GM18873 (cell line): ENCODE data around the gene ZNF595.
A peak's percentile ranks its signal among the peaks of the same experiment; 100 is the strongest.
"Not testable (repeated sequence)": the region's sequence is repeated elsewhere in the genome, so short reads cannot be mapped to it uniquely, and the experiment has no call there.

Source experiments
- ATAC-seq: cut with Tn5 transposase; IDR thresholded peaks from one replicate; pipeline ENCODE4 v1.9.1; 2021; ENCODE audit warnings: mild to moderate bottlenecking, moderate library complexity, moderate number of reproducible peaks; ENCODE audit not compliant: unreplicated experiment, low FRiP score

The ZNF595 gene

DNA sequence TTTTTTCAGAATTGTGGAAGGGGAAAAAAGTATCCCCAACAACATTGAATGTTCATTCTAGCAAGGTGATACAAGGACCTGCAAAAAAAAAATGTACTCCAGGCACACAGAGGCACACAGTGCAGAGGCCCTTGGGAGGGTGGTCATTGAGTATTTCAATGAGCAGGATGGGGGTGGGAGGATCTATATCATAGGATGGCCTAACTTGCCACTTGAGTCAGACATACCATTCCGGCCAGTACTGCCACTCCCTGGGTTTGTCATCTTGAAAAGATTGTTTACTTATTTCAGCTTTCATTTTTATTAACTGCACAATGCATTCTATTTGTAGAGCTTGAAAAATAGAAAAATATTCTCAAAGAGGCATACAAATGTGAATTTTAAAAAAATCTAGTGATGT is 18.7 kb downstream of the ZNF595 start:
- ATAC-seq, result no peak

DNA sequence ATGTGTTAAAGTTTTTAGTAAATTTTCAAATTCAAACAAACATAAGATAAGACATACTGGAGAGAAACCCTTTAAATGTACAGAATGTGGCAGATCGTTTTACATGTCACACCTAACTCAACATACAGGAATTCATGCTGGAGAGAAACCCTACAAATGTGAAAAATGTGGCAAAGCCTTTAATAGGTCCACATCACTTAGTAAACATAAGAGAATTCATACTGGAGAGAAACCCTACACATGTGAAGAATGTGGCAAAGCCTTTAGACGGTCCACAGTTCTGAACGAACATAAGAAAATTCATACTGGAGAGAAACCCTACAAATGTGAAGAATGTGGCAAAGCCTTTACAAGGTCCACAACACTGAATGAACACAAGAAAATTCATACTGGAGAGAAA is 32.8 kb downstream of the ZNF595 start:
- no peak for ATAC-seq

DNA sequence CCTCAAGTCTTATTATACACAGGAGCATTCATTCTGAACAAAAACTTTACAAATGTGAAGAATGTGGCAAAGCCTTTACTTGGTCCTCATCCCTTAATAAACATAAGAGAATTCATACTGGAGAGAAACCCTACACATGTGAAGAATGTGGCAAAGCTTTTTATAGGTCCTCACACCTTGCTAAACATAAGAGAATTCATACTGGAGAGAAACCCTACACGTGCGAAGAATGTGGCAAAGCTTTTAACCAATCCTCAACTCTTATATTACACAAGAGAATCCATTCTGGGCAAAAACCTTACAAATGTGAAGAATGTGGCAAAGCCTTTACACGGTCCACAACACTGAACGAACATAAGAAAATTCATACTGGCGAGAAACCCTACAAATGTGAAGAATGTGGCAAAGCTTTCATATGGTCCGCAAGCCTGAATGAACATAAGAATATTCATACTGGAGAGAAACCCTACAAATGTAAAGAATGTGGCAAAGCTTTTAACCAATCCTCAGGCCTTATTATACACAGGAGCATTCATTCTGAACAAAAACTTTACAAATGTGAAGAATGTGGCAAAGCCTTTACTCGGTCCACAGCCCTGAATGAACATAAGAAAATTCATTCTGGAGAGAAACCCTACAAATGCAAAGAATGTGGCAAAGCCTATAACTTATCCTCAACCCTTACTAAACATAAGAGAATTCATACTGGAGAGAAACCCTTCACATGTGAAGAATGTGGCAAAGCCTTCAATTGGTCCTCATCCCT is 33.6 kb downstream of the ZNF595 start:
- ATAC-seq, result not testable (repeated sequence)

DNA sequence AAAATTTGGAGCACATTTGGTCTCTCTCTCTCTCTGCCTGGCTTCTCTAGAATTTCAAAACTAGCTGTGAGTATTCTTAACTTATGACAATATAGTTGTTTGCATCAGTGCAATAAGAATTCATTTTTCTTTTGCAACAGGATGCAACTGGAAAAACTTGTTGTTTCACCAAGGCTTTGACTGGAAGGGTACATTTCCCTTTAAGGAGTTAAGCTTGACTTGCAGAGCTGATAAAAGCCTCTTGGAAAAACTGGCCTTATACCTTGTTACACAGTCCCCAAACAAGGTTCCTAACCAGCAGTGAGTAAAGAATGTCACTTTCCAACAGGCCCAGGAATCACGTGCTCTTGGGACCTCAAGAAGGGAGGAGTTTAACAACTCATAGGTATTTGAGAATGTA is 45.3 kb downstream of the ZNF595 start:
- ATAC-seq, result no peak

DNA sequence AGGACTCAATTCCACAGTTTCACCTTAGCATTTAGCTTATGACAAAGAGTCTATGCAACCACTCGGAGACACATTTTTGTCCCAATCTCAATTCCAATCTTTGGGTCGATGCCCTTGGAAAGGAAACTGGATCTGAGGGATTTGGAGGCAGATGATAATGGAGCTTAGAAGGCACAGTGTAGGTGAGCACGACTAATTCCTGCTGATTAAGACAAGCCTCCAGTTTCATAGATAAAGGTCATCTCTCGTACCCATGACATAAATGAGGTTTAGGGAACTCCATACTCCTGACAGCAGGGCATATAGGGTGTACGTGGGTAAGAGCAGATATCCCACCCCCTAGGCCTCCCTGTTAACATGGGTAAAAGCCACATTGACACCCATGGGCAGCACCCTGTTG is 46.7 kb downstream of the ZNF595 start:
- ATAC-seq, result no peak

DNA sequence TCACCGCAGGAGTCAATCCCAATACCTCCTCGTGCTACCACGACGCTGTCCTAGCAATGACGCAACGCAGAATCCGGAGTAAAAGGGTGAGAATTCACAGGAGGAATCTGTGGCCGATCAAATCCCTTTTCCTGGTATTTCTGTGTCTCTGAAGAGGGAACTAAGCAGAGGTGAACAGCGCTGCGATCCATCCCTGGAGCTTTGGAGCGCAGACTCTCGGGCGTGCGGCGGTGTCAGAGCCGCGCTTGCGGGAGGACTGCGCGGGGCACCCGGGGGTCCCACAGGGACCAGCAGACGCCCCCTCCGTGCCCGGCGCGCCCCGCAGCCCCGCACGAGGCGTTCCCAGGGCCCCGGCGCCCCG is 53.9 kb downstream of the ZNF595 start:
- no peak for ATAC-seq

DNA sequence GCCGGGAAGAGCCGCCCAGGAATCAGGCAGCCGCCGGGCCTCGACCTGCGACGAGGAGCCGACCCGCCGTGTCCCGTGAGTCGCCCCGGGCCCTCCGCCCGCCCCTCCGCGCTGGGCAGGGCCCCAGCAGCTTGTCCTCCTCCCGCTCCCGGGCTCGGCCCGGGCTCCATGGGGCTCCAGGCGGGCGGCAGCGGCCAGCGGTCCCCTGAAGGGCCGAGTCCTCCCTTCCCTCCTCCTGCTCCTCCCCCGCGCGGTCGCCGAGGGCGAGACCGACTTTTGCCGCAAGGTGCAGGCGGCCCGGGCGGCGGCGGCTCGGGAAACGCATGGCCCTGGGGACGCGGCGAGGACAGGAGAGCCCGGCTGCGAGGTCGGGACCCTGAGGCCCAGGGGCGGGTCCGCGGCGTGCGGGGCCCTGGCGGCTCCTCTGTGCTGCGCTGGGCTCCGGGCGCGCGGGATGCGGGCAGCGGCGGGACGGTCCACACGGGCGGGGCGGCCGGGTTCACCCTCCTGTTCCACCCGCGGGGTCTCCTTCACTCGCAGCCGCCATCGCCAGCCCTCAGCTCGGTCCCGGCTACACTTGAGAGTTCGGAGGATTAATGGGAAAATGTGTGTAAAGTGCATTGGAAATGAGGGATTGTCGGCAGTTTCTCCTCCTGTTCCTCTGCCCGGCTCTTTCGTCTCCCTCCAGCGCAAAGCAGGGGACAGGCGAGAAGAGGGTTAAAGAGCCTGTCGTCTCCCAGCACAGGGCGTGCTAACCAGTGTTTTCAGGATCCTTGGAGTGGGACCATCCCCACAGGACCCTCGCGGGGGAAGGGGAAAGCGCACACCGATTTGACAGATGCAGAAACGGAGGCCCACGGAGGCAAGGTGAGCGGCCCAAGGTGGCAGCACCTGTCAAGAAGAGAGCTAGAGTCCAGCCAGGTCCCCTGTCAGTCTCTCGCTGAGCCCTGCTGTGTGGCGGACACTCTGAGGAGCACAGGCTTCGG is 54.6 kb downstream of the ZNF595 start:
- no peak for ATAC-seq

DNA sequence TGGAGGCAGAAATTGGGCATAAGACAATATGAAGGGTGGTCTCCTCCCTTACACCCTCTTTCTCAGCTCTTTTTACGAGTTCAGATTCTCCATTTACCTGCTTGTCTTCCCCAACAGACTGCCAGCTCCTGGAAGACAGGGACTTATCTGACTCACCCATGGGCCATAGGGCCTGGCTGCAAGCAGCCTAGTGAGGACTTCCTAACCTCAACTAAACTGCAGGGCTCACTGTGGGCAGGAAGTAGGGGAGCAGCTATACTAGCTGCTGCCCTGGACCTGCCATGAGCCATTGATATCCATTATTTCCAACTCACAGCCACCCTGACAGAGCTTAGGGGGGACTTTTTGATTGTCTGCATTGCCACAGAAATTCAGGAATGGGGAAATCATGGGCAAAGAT is 59.6 kb downstream of the ZNF595 start:
- ATAC-seq, result no peak

DNA sequence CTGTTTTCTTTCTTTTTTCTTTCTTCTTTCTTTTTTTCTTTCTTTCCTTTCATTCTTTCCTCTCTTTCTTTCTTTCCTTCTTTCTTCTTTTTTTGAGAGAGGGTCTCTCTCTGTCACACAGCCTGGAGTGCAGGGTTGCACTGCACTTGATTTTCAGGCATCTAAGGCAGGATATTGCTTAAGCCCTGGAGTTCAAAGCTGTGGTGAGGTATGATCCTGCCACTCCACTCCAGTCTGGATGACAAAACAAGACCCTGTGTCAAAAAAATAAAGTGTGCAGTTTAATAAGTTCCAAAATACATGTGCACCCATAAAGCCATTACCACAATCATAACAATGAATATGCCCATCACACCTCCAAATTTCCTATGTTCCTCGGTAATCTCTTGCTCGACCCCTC is 60.6 kb downstream of the ZNF595 start:
- no peak for ATAC-seq

DNA sequence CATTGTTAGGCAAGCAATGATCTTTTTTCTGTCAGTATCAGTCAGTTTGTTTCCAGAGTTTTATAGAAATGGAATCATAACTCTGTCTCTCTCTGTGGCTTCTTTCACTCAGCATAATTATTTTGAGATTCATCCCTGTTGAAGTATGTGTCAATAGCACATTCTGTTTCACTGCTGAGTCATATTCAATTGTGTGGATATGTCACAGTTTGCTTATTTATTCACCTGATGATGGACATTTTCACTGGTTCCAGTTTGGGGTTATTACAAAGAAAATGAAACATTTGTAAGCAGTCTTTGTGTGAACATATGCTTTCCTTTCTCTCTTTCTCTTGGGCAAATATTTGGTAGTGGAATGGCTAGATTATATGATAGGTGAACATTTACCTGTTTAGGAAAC is 61.0 kb downstream of the ZNF595 start:
- no peak for ATAC-seq

DNA sequence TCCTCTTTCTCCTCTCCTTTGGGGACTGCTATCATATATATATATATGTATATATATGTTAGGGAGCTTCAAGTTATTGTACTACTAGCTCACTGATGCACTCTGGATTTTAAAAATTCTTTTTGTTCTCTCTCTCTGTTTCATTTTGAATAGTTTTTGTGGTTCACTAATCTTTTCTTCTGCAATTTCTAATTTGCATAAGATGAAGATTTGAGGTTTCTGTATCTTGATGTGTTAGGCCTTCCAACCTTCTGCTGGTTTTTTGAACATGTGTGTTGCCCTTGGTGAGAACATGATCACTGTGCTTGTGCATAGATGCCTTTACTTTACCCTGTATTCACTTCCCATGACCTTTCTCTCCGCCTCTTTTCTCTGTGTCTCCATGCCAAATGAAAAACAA is 63.4 kb downstream of the ZNF595 start:
- ATAC-seq, result no peak

DNA sequence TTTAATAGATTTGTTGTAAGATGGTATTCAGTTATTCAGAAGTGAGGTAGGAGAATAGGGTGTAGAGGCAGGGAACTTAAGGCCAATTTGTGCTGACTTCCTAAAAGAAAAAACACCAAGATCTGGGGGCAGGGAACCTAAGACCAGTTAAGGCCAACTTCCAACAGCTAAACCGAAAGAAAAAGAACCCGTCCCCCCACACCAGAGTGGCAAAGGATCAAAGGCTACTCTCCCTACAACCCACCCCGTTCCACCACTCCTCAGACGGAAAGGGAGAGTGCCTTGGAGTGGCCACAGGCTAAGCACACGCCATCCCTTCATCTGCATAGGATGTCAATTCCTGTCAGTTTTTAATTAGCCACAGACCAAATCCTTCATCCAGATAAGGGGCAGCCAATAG is 67.5 kb downstream of the ZNF595 start:
- ATAC-seq, result no peak

DNA sequence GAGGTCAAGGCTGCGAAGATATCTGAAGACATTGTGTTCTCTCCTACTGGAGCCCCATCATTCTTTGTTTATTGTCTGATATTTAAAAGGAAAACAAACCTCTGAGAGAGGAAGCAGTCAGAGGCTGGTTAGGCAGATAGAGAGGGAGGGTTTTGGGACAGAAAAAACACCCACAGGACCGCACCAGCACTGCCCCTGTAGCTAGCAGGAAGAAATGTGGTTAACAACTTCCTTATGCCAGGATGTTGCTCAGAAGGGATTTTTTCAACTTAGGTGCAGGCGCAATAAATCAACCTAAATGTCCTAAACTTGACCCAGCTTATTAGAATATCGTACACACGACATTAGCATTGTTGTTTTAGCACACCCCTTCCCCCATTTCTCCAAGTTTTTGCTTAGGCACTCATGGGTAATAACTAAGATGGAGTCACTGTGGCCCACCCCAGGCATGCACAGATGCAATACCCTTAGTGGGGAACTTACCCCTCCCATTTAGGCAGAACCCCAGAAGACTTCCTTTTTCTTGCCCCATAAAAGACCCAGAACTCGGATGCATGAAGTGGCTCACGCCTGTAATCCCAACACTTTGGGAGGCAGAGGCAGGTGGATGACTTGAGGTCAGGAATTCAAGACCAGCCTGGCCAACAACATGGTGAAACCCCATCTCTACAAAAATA is 68.4 kb downstream of the ZNF595 start:
- ATAC-seq, result no peak

DNA sequence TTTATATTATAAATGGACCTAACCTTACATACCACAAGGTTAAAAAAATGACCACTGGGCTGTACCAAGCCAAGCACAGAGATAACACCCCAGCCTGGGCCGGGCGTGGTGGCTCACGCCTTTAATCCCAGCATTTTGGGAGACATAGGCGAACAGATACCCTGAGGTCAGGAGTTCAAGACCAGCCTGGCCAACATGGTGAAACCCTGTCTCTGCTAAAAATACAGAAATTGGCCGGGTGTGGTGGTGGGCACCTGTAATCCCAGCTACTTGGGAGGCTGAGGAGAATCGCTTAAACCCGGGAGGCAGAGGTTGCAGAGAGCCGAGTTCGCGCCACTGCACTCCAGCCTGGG is 70.8 kb downstream of the ZNF595 start:
- ATAC-seq, result not testable (repeated sequence)

DNA sequence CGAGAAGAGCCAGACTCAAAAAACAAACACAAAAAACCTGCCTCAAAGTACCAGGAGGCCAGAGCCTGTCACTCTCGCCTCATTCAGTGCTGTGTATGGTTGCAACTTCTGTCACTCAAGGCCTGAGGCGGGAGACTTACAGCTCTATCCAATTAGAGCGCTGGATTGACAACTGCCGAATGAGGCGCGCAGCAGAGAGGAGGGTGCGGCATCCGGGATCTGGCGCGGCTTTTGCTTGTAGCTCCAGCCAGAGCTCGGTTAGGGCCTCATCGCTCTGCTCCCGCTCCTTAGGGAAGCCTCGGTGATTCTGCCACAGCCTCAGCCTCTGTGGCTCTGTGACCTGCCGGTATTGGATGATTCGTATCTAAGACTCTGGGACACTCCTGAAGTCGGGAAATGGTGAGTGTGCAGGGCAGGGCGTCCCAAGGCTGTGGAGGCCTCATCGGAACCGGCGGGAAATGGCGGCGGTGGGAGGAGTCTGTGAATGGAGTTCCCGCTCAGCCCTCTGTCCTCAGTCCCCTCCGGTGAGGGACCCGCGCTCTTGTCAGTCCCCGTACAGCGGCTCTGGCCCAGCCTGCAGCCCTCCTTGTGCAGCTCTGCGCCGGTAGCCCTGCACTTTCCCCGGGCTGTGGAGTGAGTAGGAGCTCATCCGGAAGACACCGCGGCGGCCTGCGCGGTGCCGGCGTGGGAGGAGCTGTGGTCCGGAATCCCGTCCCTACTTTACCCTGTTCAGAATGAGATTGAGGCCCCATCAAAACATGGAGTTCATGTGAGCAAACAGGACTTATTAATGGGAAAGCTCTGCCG is 71.4 kb downstream of the ZNF595 start, which contains the start of gene ZNF718:
ZNF718 (plus strand) TSS at position 227 of the 807 bp plus-strand sequence; CDS start at position 397, 170 bp downstream.
- peak; percentile 100 for ATAC-seq

DNA sequence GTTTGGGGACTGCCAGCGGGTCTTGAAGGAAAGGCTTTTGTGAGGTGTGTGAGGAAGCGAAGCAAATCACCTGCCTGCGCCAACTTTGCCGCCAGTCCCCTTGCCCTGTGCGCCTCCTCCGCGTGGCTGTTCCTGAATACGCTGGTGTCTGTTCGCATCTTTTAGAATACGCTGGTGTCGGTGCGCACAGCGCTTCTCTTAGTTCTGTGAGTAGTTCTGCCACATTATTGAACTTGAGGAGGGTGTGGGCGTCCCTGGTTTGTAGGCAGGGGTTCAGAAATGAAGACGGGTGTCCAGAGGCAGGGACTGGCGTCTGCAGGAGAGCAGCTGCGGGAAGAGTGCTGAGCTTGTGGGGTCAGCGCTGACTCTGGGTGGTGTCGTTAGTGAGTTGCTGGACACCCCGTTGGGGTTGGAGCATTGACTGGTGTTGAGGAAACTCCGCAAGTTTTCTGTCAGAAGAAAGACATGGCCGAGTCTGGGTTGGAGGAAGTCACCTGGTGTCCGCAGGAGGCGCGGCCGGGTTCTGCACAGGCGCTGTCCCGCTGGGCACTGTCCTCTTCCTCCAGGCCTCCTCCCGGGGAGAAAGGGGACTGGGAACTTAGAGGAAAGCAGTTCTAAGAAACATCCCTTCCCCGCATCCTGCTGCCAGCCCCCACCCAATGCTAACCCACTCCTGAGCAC is 72.1 kb downstream of the ZNF595 start:
- peak; percentile 2 for ATAC-seq

DNA sequence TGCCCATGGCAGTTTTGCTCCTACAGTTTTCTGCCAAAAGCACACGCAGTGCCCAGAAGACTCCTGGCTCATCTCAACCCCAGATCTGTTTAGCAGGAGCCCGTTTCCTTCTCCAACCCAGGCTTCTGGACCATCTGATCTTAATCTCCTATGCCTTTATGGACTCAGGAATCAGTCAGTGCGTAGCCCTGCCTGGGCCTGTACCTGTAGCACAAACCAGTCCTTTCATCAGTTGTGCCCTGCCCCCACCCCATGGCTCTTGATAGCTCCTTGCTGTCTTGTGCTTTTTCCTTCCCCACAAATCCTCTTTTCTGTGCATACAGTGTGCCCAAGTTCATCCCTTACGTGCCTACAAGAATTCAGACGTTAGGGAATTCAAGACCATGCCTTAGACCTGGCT is 72.7 kb downstream of the ZNF595 start:
- ATAC-seq, result no peak

DNA sequence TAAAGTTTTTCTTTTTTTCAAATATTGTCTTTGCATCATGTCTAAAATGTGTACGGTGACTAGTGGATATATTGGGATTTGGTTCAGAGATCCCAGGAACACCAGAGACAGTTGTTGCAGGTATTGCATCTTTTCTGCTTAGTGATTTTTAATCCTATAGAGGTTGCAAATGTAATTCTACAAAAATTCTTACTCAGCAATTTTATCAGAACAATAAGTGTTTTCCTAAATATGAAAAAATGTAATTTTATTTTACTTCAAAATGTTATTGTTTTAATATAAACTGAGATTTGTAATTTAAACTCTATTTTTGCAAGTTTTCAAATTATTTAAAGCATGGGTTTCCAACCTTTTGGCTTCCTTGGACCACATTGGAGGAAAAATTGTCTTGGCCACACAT is 79.4 kb downstream of the ZNF595 start:
- ATAC-seq, result no peak
